Stomach (tissue), 4 donors: ENCODE results near the gene PCDH9.

Source experiments
- CTCF ChIP-seq, 7 experiments: fragments of 450-650 bp in 4 of 7; fragments of 200-600 bp in 3 of 7; sonication (generic) in 3 of 7; IDR thresholded peaks; one replicate each; pipeline ENCODE4 v1.5.1; 2016 to 2019; ENCODE audit warnings: antibody characterized with exemption in 7 of 7, control low read depth in 2 of 7, mild to moderate bottlenecking in 1 of 7
- EP300 ChIP-seq: sonication (generic); formaldehyde crosslinking; IDR thresholded peaks from one replicate; pipeline ENCODE4 v1.6.1; 2017; ENCODE audit warnings: antibody characterized with exemption
- POLR2A ChIP-seq, 4 donors: fragments of 450-650 bp; IDR thresholded peaks; one replicate each; pipeline ENCODE4 v1.6.1; 2016; ENCODE audit warnings: antibody characterized with exemption in 4 of 4, control low read depth in 2 of 4, mild to moderate bottlenecking in 1 of 4, moderate library complexity in 1 of 4
- POLR2AphosphoS5 ChIP-seq, 3 donors: sonication (generic); formaldehyde crosslinking; IDR thresholded peaks; one replicate each; pipeline ENCODE4 v1.6.1; 2016; ENCODE audit warnings: antibody characterized with exemption in 3 of 3

- TF ChIP-seq POLR2A (IDR thresholded peaks at IDR 0.05) (no peak), CTCF (IDR thresholded peaks at IDR 0.05) (peak in 1 of 7 experiments; percentile 10), POLR2AphosphoS5 (IDR thresholded peaks at IDR 0.05) (peak in 1 of 3 donors; percentile 8), EP300 (no peak)
These were observed 876.5 kb downstream of the PCDH9 start for GRCh38 chr13:66353664-66354063.
